ENCODE measurements around the gene LGALS12.

- TF ChIP-seq, protein P1, sequence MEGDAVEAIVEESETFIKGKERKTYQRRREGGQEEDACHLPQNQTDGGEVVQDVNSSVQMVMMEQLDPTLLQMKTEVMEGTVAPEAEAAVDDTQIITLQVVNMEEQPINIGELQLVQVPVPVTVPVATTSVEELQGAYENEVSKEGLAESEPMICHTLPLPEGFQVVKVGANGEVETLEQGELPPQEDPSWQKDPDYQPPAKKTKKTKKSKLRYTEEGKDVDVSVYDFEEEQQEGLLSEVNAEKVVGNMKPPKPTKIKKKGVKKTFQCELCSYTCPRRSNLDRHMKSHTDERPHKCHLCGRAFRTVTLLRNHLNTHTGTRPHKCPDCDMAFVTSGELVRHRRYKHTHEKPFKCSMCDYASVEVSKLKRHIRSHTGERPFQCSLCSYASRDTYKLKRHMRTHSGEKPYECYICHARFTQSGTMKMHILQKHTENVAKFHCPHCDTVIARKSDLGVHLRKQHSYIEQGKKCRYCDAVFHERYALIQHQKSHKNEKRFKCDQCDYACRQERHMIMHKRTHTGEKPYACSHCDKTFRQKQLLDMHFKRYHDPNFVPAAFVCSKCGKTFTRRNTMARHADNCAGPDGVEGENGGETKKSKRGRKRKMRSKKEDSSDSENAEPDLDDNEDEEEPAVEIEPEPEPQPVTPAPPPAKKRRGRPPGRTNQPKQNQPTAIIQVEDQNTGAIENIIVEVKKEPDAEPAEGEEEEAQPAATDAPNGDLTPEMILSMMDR (conservative IDR thresholded peaks at IDR 0.05 in 1 of 2, IDR thresholded peaks at IDR 0.05 in 1 of 2; ENCODE audit: low read depth in 1 of 2, low read length in 2 of 2) = no peak
- no peak for TF ChIP-seq EZH2 (IDR thresholded peaks at IDR 0.05; ENCODE audit: low read length, missing control alignments)
Observed at GRCh38 chr11:63507511-63507910, 1.6 kb downstream of the LGALS12 start.

All from fibroblast of lung (primary cell).